BJ (cell line): Measurements from ENCODE around the gene LAPTM4A. TPM values are rescaled to one million over a fixed set of nuclear protein-coding genes. Genes with fewer than 3 reads are reported as not detected.
A peak's percentile ranks its signal among the peaks of the same experiment; 100 is the strongest.
"Not testable (repeated sequence)": the region's sequence is repeated elsewhere in the genome, so short reads cannot be mapped to it uniquely, and the experiment has no call there.

Experiments
- CTCF ChIA-PET: fragments of 350-600 bp; formaldehyde crosslinking; extraction: SDS; loops from one replicate; lab custom pipeline; 2021; ENCODE audit warnings: antibody characterized with exemption, inconsistent platforms; lab: Yijun Ruan, JAX
- POLR2A ChIA-PET: fragments of 300-600 bp; sonication (Branson Sonifier 250); formaldehyde crosslinking; extraction: SDS; loops from one replicate; lab custom pipeline; 2021; ENCODE audit warnings: antibody characterized with exemption; lab: Charles Lee
- DNase-seq: peaks from one replicate; pipeline ENCODE4 v3.0.0-alpha.2; 2011; ENCODE audit warnings: low read depth
- H3K27me3 ChIP-seq: 2 replicates; pipeline ENCODE4 v1.6.0; 2011; ENCODE audit warnings: low read length; ENCODE audit not compliant: control insufficient read depth, insufficient read depth
- H3K36me3 ChIP-seq: 2 replicates; pipeline ENCODE4 v1.5.1; 2011; ENCODE audit warnings: low read length; ENCODE audit not compliant: control insufficient read depth, insufficient read depth
- H3K4me3 ChIP-seq: 2 replicates; pipeline ENCODE4 v1.5.1; 2011; ENCODE audit warnings: low read depth, mild to moderate bottlenecking, control low read depth, low read length
- polyA plus RNA-seq: library from polyadenylated mRNA; depleted of rRNA; stranded (reverse); fragments of >200 nt; gene quantifications from 2 replicates; pipeline ENCODE4 v1.2.3, GENCODE V29; 2011
- TF ChIP-seq, protein P1 (sequence below): IDR thresholded peaks from 2 replicates; pipeline ENCODE4 v1.5.1; 2011; ENCODE audit warnings: low read depth, mild to moderate bottlenecking, control low read depth, inconsistent platforms, low read length, moderate library complexity; ENCODE audit not compliant: insufficient read depth

The LAPTM4A gene
- polyA plus RNA-seq, 1 experiment: 379 TPM

DNA sequence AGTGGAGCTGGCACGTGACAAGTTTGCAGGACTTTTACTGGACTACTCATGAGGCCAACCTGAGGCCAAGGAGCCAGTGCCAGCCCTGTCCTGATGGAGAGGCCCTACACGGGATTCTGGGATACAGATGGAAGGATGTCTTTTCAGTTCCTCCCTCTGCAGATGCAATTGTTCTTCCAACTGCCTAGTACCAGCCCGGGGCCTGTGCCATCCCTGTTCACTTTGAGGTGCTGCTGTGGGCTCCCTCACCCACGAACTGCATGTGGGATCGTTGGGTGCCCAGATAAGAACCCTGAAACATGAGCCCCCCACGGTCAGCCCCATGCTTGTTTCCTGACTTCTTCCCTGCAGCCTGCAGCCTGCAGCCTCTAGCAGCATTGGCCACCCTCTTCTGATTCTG, 25.3 kb upstream of the LAPTM4A start:
- POLR2A ChIA-PET: no interaction called here
- Histone ChIP-seq H3K36me3 (no peaks in the 10 kb centered on the region), H3K27me3 (no peaks in the 10 kb centered on the region), H3K4me3 (no peak overlapping the region)
- no peak for DNase-seq
- CTCF ChIA-PET: no interaction called here
- TF ChIP-seq, protein P1, sequence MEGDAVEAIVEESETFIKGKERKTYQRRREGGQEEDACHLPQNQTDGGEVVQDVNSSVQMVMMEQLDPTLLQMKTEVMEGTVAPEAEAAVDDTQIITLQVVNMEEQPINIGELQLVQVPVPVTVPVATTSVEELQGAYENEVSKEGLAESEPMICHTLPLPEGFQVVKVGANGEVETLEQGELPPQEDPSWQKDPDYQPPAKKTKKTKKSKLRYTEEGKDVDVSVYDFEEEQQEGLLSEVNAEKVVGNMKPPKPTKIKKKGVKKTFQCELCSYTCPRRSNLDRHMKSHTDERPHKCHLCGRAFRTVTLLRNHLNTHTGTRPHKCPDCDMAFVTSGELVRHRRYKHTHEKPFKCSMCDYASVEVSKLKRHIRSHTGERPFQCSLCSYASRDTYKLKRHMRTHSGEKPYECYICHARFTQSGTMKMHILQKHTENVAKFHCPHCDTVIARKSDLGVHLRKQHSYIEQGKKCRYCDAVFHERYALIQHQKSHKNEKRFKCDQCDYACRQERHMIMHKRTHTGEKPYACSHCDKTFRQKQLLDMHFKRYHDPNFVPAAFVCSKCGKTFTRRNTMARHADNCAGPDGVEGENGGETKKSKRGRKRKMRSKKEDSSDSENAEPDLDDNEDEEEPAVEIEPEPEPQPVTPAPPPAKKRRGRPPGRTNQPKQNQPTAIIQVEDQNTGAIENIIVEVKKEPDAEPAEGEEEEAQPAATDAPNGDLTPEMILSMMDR: no peak

DNA sequence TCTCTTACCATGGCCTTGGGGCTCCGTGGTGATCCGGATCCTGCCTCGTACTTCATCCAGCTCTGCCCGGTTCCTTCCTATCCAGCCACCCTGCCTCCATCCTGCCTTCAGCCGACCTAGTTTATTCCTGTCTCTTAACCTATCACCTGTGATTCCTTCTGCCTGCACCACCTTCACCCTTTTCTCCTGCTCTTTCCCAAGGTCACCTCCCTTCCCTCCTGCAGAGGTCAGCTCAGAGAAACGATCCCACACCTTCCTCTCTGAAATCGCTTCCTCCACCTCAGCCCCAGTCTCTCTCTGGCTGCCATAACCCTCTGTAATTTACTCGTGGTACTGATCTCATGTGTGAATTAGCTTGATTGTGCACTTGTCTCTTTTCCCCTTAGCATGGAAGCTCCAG, 23.5 kb upstream of the LAPTM4A start:
- ChIA-PET POLR2A (no interaction called here), CTCF (interaction anchor here (1.6 kb wide), 1 partner anchor 19 kb away, joined by 5 read pairs; no protein-coding TSS in a partner anchor)
- TF ChIP-seq, protein P1: no peak
- no peak overlapping the region for H3K4me3 ChIP-seq
- H3K27me3 ChIP-seq: no peaks in the 10 kb centered on the region
- no peaks in the 10 kb centered on the region for H3K36me3 ChIP-seq
- DNase-seq: no peak

DNA sequence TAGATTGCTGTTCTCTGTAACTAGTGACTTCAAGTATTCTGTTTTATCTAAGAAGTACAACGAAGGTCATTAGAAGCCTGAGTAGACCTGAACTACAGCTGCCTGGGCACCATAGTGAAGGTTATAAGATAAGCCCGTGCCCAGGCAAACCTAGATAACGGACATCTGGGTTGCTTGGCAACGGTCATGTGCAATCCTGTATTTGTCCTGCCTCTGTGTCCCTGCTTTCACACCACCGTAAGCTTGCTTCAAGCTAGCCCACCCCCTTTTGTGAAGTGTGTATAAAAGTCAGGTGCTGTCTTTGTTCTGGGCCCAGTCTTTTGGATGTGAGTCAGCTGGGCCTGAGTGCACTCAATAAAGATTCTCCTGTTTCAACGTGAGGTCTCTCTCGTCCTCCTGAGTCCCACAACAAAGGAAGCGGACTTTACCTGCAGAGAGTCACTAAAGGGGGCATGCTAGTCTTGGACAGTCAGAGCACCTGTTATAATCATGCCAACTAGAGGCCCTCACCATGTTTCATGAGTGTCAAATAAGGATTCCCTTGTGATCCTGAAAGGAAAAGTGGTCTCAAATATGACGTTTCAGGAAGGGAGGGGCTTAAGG, 22.7 kb upstream of the LAPTM4A start:
- H3K36me3 ChIP-seq, H3K4me3 ChIP-seq, DNase-seq, POLR2A ChIA-PET, H3K27me3 ChIP-seq: not testable (repeated sequence)
- CTCF ChIA-PET: interaction anchor here (1.0 to 2.0 kb wide), 3 partner anchors 20 to 59 kb away, joined by 4 to 8 read pairs (median 5); no protein-coding TSS in a partner anchor

GRCh38 chr2:20073460-20073859, 22.0 kb upstream of the LAPTM4A start:
- DNase-seq: no peak
- Histone ChIP-seq H3K27me3 (no peaks in the 10 kb centered on the region), H3K4me3 (no peak overlapping the region), H3K36me3 (no peaks in the 10 kb centered on the region)
- CTCF ChIA-PET: interaction anchor here (1.0 to 2.0 kb wide), 2 partner anchors 20 to 58 kb away, joined by 4 to 8 read pairs; no protein-coding TSS in a partner anchor
- TF ChIP-seq, protein P1: no peak
- POLR2A ChIA-PET: no interaction called here

- POLR2A ChIA-PET: interaction anchor here (1.6 kb wide), 1 partner anchor 21 kb away, joined by 5 read pairs; the partner anchor contains the start of gene LAPTM4A
- TF ChIP-seq, protein P1: no peak
- no peaks in the 10 kb centered on the region for H3K27me3 ChIP-seq
- CTCF ChIA-PET: interaction anchor here (1.0 to 2.0 kb wide), 3 partner anchors 17 to 58 kb away, joined by 3 to 8 read pairs (median 4); no protein-coding TSS in a partner anchor
- H3K36me3 ChIP-seq: no peaks in the 10 kb centered on the region
- 0 out of 2 replicates have a peak overlapping the region, but pooled peaks have one; percentile 25 for H3K4me3 ChIP-seq
- no peak for DNase-seq
Observed at GRCh38 chr2:20072436-20073158, 21.2 kb upstream of the LAPTM4A start.
